CD4-positive, alpha-beta T cell (primary cell): ENCODE data around the gene NEK7. TPM values are rescaled to one million over a fixed set of nuclear protein-coding genes. Genes with fewer than 3 reads are reported as not detected.

ENCODE experiments used
- ATAC-seq: fragments of 200-7000 bp; cut with Tn5 transposase; one replicate; pipeline ENCODE4 v1.10.0; 2022; ENCODE audit warnings: mild to moderate bottlenecking; ENCODE audit not compliant: poor library complexity
- CTCF ChIA-PET: fragments of 350-600 bp; sonication (Branson Sonifier 250); formaldehyde crosslinking; loops from one replicate; lab custom pipeline; 2021; ENCODE audit warnings: antibody characterized with exemption, inconsistent platforms; lab: Charles Lee
- POLR2A ChIA-PET: fragments of 350-600 bp; sonication (Branson Sonifier 250); formaldehyde crosslinking; loops from one replicate; lab custom pipeline; 2021; ENCODE audit warnings: antibody characterized with exemption, inconsistent platforms; lab: Charles Lee
- DNase-seq, 14 experiments: peaks; one replicate each; pipeline ENCODE4 v3.0.0-alpha.2; 2013 to 2020; ENCODE audit warnings: mixed read lengths in 2 of 14
- H3K27ac ChIP-seq, 2 donors: one replicate each; pipeline versions ENCODE4 v1.5.1 to v1.7.0; 2013; ENCODE audit warnings: low read length in 2 of 2, low read depth in 1 of 2, mild to moderate bottlenecking in 1 of 2
- H3K27me3 ChIP-seq, 2 experiments: 1 replicate in 1 of 2; 2 replicates in 1 of 2; pipeline versions ENCODE4 v1.6.1 to v1.7.0; 2013; ENCODE audit warnings: low read length in 2 of 2, control low read depth in 1 of 2, mild to moderate bottlenecking in 1 of 2, moderate library complexity in 1 of 2; ENCODE audit not compliant: insufficient read depth in 2 of 2, control insufficient read depth in 1 of 2
- H3K36me3 ChIP-seq: one replicate; pipeline ENCODE4 v1.6.1; 2013; ENCODE audit warnings: low read length, control low read depth; ENCODE audit not compliant: insufficient read depth
- H3K4me1 ChIP-seq: one replicate; pipeline ENCODE4 v1.6.1; 2013; ENCODE audit warnings: low read length, control low read depth; ENCODE audit not compliant: insufficient read depth
- H3K4me3 ChIP-seq: one replicate; pipeline ENCODE4 v1.5.1; 2013; ENCODE audit warnings: mild to moderate bottlenecking, low read length, moderate library complexity
- H3K9me3 ChIP-seq, 2 experiments: 1 replicate in 1 of 2; 2 replicates in 1 of 2; pipeline versions ENCODE4 v1.6.1 to v1.7.0; 2013; ENCODE audit warnings: low read length in 2 of 2, mild to moderate bottlenecking in 2 of 2, control low read depth in 1 of 2, moderate library complexity in 1 of 2; ENCODE audit not compliant: control insufficient read depth in 1 of 2, insufficient read depth in 1 of 2
- H3K27ac Mint-ChIP-seq: one replicate; pipeline ENCODE4 v1.8.0; 2020; ENCODE audit warnings: mixed read lengths
- H3K27me3 Mint-ChIP-seq: one replicate; pipeline ENCODE4 v1.8.0; 2021; ENCODE audit warnings: mixed read lengths
- H3K36me3 Mint-ChIP-seq: one replicate; pipeline ENCODE4 v1.8.0; 2021; ENCODE audit warnings: low read depth, mixed read lengths
- H3K4me1 Mint-ChIP-seq: one replicate; pipeline ENCODE4 v1.8.0; 2021; ENCODE audit warnings: low read depth, mixed read lengths
- H3K4me3 Mint-ChIP-seq: one replicate; pipeline ENCODE4 v1.8.0; 2020; ENCODE audit warnings: mild to moderate bottlenecking, mixed read lengths
- H3K9me3 Mint-ChIP-seq: one replicate; pipeline ENCODE4 v1.8.0; 2020; ENCODE audit warnings: mixed read lengths
- CTCF ChIP-seq: fragments of 200-600 bp; IDR thresholded peaks from one replicate; pipeline ENCODE4 v1.8.0; 2022; ENCODE audit warnings: antibody characterized with exemption, mild to moderate bottlenecking
- intact Hi-C, 2 experiments: fragments of 100-400 bp; cut with DNase I in 1 of 2; cut with micrococcal nuclease in 1 of 2; formaldehyde crosslinking; loops; one replicate each; pipeline versions ENCODE4 v1.15.1 to v1.9.0; 2023 to 2025; cut with DNase I, micrococcal nuclease
- total RNA-seq, 174 experiments: library from RNA in 2 of 174; stranded (reverse) in 2 of 174; gene quantifications; one replicate each; pipeline ENCODE4 v1.2.3 and lab custom pipeline; 2021 to 2026

The NEK7 gene
- total RNA-seq, 2 experiments from 2014 or later: 11.8 to 13.0 TPM

GRCh38 chr1:198363625-198364151 lies 206.9 kb downstream of the NEK7 start:
- Histone ChIP-seq H3K27me3 (no peaks in the 10 kb centered on the region), H3K4me1 (no peaks in the 10 kb centered on the region), H3K36me3 (no peaks in the 10 kb centered on the region), H3K27ac (no peak overlapping the region), H3K4me3 (no peak overlapping the region), H3K9me3 (no peaks in the 10 kb centered on the region)
- Mint-ChIP-seq H3K9me3 (peaks cover 5% of the 10 kb centered on the region), H3K27ac (no peak overlapping the region), H3K4me3 (no peak overlapping the region), H3K27me3 (no peaks in the 10 kb centered on the region), H3K4me1 (no peaks in the 10 kb centered on the region), H3K36me3 (no peaks in the 10 kb centered on the region)
- ChIA-PET CTCF (interaction anchor here (1.7 kb wide), 1 partner anchor 495 kb away, joined by 3 read pairs; no protein-coding TSS in a partner anchor), POLR2A (interaction anchor here (0.6 kb wide), 1 partner anchor 384 kb away, joined by 3 read pairs; no protein-coding TSS in a partner anchor)
- intact Hi-C loops: no loop called here
- ATAC-seq: no peak
- TF ChIP-seq CTCF: no peak
- no peak for DNase-seq

GRCh38 chr1:198364471-198364870 lies 207.7 kb downstream of the NEK7 start:
- H3K27ac ChIP-seq: no peak overlapping the region
- no peak for DNase-seq
- H3K36me3 ChIP-seq: no peaks in the 10 kb centered on the region
- H3K4me3 ChIP-seq: no peak overlapping the region
- Mint-ChIP-seq H3K36me3 (no peaks in the 10 kb centered on the region), H3K27ac (no peak overlapping the region), H3K4me1 (no peaks in the 10 kb centered on the region), H3K9me3 (peaks cover 9% of the 10 kb centered on the region), H3K27me3 (no peaks in the 10 kb centered on the region), H3K4me3 (no peak overlapping the region)
- intact Hi-C loops: no loop called here
- H3K9me3 ChIP-seq: no peaks in the 10 kb centered on the region
- H3K27me3 ChIP-seq: no peaks in the 10 kb centered on the region
- ATAC-seq: no peak
- POLR2A ChIA-PET: no interaction called here
- TF ChIP-seq CTCF: no peak
- CTCF ChIA-PET: interaction anchor here (1.7 kb wide), 1 partner anchor 495 kb away, joined by 3 read pairs; no protein-coding TSS in a partner anchor
- H3K4me1 ChIP-seq: no peaks in the 10 kb centered on the region

- Histone ChIP-seq H3K27me3 (no peaks in the 10 kb centered on the region), H3K9me3 (no peaks in the 10 kb centered on the region), H3K36me3 (no peaks in the 10 kb centered on the region), H3K4me1 (no peaks in the 10 kb centered on the region), H3K4me3 (no peak overlapping the region), H3K27ac (no peak overlapping the region)
- no peak for TF ChIP-seq CTCF
- Mint-ChIP-seq H3K9me3 (peaks cover 12% of the 10 kb centered on the region), H3K27me3 (no peaks in the 10 kb centered on the region), H3K27ac (no peak overlapping the region), H3K4me1 (no peaks in the 10 kb centered on the region), H3K36me3 (no peaks in the 10 kb centered on the region), H3K4me3 (no peak overlapping the region)
- ATAC-seq: no peak
- intact Hi-C loops: no loop called here
- POLR2A ChIA-PET: interaction anchor here (0.6 kb wide), 1 partner anchor 841 kb away, joined by 5 read pairs; no protein-coding TSS in a partner anchor
- DNase-seq: no peak
- CTCF ChIA-PET: no interaction called here
Observed at GRCh38 chr1:198367296-198367695, 210.5 kb downstream of the NEK7 start.
